HG03066 (cell line): ENCODE measurements around the gene TIMM44.

Experiments used
- ATAC-seq: cut with Tn5 transposase; IDR thresholded peaks from one replicate; pipeline ENCODE4 v1.9.1; 2021; ENCODE audit warnings: low read depth; ENCODE audit not compliant: unreplicated experiment

TIMM44 gene

DNA sequence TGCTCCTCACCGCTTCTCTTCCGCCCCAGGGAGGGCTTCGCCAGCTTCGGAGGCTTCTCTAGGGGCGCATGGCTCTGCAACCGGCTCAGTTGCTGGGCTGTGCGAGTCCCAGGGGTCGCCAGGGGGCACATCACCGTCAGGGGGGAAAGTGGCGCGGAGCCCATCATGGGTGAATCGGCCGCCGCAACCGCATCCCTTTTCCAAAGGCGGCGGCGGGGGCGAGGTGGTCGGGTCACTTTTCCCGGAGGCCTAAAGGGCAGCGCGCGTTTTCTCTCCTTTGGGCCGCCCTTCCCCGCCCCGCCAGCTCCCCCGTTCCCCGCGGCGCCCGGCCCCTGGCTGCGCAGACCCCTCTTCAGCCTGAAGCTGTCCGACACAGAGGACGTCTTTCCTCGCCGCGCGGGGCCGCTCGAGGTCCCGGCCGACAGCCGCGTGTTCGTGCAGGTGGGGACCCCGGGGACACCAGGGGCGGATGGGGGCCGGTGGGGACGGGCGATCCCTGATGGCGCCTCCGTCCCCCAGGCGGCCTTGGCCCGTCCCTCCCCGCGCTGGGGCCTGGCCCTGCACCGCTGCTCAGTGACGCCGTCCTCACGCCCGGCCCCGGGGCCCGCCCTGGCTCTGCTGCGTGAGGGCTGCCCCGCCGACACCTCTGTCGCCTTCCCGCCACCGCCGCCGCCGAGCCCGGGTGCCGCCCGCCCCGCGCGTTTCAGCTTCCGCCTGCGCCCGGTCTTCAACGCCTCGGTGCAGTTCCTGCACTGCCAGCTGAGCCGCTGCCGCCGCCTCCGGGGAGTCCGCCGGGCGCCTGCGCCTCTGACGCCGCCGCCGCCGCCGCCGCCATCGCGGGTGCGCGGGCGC is 27.1 kb downstream of the TIMM44 start:
- ATAC-seq, result no peak

GRCh38 chr19:7915250-7916102 is 28.0 kb downstream of the TIMM44 start:
- no peak for ATAC-seq

GRCh38 chr19:7914598-7915045 is 28.8 kb downstream of the TIMM44 start, which contains the start of gene TGFBR3L:
Gene TGFBR3L (plus strand): TSS chr19:7914830.
- ATAC-seq, result no peak

DNA sequence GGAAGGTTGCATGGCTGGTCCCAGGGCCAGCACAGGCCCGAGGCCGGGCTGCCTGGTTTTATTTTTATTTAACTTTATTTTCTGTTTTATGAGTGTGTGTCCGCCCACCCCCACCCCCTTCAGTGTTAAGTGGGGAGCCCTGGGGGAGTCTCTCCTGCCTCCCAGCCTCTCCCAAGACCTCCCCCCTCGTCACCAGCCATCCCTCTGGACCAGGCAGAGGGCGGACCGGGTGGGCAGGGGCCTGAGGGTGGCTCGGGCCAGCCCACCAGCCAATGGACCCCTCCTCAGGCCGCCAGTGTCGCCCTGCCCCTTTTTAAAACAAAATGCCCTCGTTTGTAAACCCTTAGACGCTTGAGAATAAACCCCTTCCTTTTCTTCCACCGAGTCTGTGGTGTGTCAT is 29.4 kb downstream of the TIMM44 start:
- no peak for ATAC-seq

GRCh38 chr19:7913652-7914051 is 29.8 kb downstream of the TIMM44 start:
- ATAC-seq, result no peak

GRCh38 chr19:7912697-7913564 is 30.5 kb downstream of the TIMM44 start:
- no peak for ATAC-seq

- no peak for ATAC-seq
Measured at GRCh38 chr19:7912144-7912696, 31.2 kb downstream of the TIMM44 start.

DNA sequence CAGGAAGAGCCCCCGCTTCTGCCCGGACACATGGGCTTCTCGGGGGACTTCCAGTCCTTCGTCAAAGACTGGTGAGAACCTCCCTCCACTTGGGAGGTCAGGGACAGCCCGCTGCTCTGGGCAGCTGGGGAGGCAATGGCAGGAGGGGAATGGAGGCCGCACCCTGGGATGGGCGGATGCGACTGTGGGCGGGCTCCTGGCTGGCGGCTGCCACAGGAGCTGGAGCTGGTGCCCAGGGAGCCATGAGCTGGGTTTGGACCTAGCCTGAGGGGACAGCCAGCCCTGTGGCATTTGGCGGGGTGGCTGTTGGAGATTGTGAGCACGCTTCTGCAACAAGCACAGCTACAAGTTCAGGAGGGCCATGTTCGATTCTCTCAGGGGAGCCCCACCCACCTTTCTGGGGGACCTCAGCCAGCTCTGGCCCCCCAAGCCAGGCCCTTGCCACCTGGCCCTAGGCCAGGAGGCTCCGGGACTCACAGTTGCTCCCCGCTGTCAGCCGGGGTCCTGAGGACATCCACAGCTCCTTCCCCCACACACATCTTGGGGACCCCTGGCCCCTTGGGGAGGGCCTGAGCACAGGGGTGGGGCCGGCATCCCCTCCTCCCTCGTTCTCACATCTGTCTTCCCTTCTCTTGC is 31.8 kb downstream of the TIMM44 start:
- no peak for ATAC-seq

- ATAC-seq, result no peak
Measured at GRCh38 chr19:7910321-7911161, 32.9 kb downstream of the TIMM44 start.

GRCh38 chr19:7909471-7910067 is 33.9 kb downstream of the TIMM44 start:
- no peak for ATAC-seq

- ATAC-seq, result no peak
Measured at GRCh38 chr19:7908742-7909461, 34.6 kb downstream of the TIMM44 start.

- no peak for ATAC-seq
Measured at GRCh38 chr19:7908078-7908699, 35.3 kb downstream of the TIMM44 start.

GRCh38 chr19:7907544-7907943 is 35.9 kb downstream of the TIMM44 start:
- ATAC-seq, result no peak

GRCh38 chr19:7907122-7907521 is 36.3 kb downstream of the TIMM44 start:
- no peak for ATAC-seq

DNA sequence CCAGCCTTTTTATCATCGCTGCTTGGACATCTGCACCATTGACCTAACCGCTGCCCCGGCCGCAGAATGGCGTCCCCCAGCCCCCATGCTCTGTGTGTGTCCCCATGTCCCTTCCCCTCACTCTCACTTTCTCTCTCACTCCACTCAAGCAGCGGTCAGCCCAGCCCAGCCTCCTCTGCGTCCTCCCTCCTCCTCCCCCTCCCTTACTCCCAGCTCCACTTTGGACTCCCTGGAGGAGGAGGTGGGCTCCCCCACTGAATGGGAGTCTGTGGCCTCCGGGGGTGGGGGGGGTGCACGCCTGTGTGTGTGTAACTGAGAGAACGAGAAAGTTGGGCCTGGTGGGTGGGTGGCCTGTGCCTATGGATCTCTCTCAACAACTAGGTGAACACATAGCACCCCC is 37.6 kb downstream of the TIMM44 start:
- no peak for ATAC-seq

- no peak for ATAC-seq
Measured at GRCh38 chr19:7905268-7905667, 38.2 kb downstream of the TIMM44 start.
